DMS114 treated with DMSO at 0.1 percent for 48 hours (cell line): ENCODE measurements around the gene ST6GAL2.

Experiments used
- DNase-seq: peaks from one replicate; lab custom pipeline; 2025; ENCODE audit not compliant: unreplicated experiment; lab: John Stamatoyannopoulos, UW

The ST6GAL2 gene

GRCh38 chr2:106885971-106886915 lies at the start of gene ST6GAL2:
ST6GAL2 (minus strand) TSS chr2:106886167; CDS start chr2:106843977, 42,190 bp downstream.
- DNase-seq: no peak

GRCh38 chr2:106932644-106933043 lies 46.7 kb upstream of the ST6GAL2 start:
- DNase-seq: no peak

GRCh38 chr2:106931717-106932335 lies 45.9 kb upstream of the ST6GAL2 start:
- DNase-seq: no peak

- DNase-seq: no peak
Measured at GRCh38 chr2:106921451-106921850, 35.5 kb upstream of the ST6GAL2 start.

GRCh38 chr2:106919012-106919411 lies 33.0 kb upstream of the ST6GAL2 start:
- DNase-seq: no peak

- no peak for DNase-seq
Measured at GRCh38 chr2:106904242-106904641, 18.3 kb upstream of the ST6GAL2 start.

- no peak for DNase-seq
Measured at GRCh38 chr2:106899786-106900530, 14.0 kb upstream of the ST6GAL2 start.

GRCh38 chr2:106894545-106894944 lies 8.6 kb upstream of the ST6GAL2 start:
- DNase-seq: no peak

- DNase-seq: no peak
Measured at GRCh38 chr2:106892048-106892447, 6.1 kb upstream of the ST6GAL2 start.

GRCh38 chr2:106890606-106891005 lies 4.6 kb upstream of the ST6GAL2 start:
- DNase-seq: no peak

GRCh38 chr2:106886916-106887758 lies 1.2 kb upstream of the ST6GAL2 start:
- no peak for DNase-seq

GRCh38 chr2:106885329-106885728 lies 638 bp downstream of the ST6GAL2 start:
- DNase-seq: no peak

- DNase-seq: no peak
Measured at GRCh38 chr2:106882673-106883072, 3.3 kb downstream of the ST6GAL2 start.

- DNase-seq: no peak
Measured at GRCh38 chr2:106878206-106878605, 7.8 kb downstream of the ST6GAL2 start.

GRCh38 chr2:106876699-106877098 lies 9.3 kb downstream of the ST6GAL2 start:
- no peak for DNase-seq

- no peak for DNase-seq
Measured at GRCh38 chr2:106869512-106870275, 16.3 kb downstream of the ST6GAL2 start.

GRCh38 chr2:106868275-106868674 lies 17.7 kb downstream of the ST6GAL2 start:
- DNase-seq: no peak

GRCh38 chr2:106867196-106867953 lies 18.6 kb downstream of the ST6GAL2 start:
- DNase-seq: no peak

- no peak for DNase-seq
Measured at GRCh38 chr2:106866641-106867040, 19.3 kb downstream of the ST6GAL2 start.
